GM19468 (cell line): ENCODE results near the gene RAB6B.

Experiments
- ATAC-seq: cut with Tn5 transposase; IDR thresholded peaks from one replicate; pipeline ENCODE4 v1.9.1; 2021; ENCODE audit warnings: mild to moderate bottlenecking, moderate library complexity, moderate number of reproducible peaks; ENCODE audit not compliant: unreplicated experiment; ENCODE audit errors: extremely low read depth

Gene RAB6B

GRCh38 chr3:133882986-133883586, 12.6 kb downstream of the RAB6B start:
- ATAC-seq: no peak

- no peak for ATAC-seq
Measured at GRCh38 chr3:133881939-133882825, 13.5 kb downstream of the RAB6B start.

DNA sequence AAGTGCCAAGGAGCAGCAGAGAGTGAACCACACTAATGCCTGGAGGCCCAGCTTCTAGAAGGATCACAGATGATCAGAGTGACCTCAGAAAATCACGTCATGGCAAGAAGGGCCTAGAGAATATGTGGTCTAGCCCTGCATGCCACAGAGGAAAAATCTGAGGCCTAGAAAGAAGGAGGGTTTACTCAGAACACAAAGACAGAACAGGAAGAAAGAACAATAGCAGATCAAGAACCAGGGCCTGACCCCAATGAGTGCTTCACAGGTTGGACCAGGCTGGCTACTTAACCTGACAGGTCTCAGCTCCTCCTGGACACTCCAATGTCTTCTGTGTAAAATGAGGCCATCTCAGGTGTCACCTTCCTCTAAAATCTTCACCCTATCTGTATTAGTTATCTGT, 14.2 kb downstream of the RAB6B start:
- ATAC-seq: no peak

- ATAC-seq: no peak
Measured at GRCh38 chr3:133880886-133881455, 14.7 kb downstream of the RAB6B start.

DNA sequence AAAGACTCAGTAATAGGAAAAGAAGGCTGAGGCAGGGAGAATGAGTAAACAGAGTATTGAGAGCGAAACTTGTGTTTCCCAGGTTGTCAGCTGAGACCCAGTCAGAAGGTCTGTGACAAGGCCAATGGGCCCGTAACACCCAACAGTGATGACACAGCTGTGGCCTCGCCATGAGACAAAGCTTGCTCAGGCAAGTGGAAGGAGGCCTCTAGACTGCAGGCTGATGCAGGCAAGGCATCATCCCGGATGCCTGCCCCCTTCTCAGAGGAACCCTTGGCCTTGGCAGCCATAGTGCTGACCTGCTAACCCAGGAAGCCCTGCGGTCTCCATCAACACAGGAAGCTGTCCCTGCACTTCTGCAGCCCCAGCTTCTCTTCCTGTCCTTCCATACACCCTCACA, 15.4 kb downstream of the RAB6B start:
- no peak for ATAC-seq

GRCh38 chr3:133878518-133878917, 17.2 kb downstream of the RAB6B start:
- ATAC-seq: no peak

GRCh38 chr3:133877221-133877620, 18.5 kb downstream of the RAB6B start:
- ATAC-seq: no peak

DNA sequence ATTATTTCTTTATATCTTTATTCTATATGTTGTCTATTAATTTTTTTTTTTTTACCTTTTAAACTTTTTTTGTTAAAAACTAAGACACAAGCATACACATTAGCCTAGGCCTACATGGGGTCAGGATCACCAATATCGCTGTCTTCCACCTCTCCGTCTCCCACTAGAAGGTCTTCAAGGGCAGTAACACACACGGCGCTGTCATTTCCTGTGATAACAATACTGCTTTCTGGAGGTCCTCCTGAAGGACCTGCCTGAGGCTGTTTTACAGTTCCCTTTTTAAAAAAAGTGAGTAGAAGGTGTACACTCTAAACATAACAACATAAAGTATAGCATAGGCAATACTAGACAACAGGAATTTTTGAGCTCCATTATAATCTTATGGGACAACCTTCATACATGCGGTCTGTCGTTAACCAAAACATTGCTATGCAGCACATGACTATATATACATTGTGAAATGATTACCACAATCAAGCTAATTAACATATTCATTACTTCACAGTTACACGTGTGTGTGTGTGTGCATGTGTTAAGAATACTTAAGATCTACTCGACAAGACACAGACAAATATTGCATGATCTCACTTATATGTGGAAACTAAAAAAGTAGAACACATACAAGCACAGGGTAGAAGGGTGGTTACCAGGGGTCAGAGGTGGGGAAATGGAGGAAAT, 20.8 kb downstream of the RAB6B start:
- no peak for ATAC-seq

DNA sequence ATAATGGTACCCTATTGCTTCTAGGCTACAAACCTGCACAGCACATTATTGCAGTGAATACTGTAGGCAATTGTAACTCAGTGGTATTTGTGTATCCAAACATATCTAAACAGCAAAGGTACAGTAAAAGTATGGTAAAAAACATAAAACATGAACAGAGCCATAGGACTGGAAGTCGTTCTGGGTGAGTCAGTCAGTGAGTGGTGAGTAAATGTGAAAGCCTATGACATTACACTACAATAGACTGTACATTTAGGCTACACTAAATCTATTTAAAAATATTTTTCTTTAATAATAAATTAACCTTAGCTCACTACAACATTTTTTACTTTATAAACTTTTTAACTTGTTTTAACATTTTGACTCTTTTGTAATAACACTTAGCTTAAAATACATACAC, 21.3 kb downstream of the RAB6B start:
- no peak for ATAC-seq

DNA sequence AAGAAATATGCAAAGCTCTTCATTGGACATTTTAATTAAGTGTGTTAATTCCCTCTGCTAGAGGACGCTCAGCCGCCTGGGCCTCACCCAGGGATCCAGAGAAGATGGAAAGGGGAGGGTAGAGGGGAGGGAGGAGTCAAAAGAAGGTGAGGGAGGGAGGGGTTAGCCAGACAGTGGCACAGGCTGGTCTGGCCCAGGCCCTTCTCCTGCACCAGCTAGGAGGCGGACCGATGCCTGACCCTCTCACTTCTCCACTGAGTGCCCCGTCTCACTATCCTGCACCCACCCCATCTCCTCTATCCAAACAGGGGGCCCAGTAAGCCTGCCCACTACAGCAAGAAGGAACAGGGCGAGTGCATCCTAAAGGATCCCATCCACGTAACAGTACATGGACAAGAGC, 22.9 kb downstream of the RAB6B start:
- ATAC-seq: no peak

- no peak for ATAC-seq
Measured at GRCh38 chr3:133872161-133872560, 23.5 kb downstream of the RAB6B start.

DNA sequence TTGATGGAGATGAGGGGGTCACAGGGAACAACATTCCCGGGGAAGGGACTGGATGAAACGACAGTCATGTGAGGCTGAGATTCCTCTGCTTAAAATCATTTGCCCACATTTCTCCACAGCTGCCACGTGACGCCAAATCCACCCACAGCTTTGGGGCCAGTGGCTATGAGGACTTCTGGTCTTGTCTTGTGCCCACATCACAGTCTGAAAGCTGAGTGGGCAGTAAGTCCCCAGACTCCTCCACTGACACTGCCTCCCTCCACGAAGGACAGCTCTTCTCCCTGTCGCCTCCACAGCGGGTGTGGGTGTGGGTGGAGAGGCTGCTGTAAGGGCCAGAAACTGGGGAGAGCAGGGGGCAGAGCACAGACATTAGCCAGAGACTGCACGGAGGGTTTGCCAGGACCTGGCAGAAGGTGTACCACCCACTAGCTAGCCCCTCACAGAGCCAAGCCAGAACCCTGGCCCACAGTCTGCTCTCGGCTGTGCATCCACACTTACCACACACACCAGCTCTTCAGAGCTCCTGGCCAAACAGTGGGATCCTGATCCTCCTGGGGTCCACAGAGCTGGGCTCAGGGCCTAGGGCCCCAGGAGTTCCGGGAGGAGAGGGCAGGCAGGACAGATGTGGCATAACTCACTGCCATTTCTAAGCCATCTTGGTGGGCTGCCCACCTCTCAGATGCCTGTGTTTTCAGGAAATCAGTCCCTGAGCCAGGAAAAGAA, 24.2 kb downstream of the RAB6B start:
- ATAC-seq: no peak

- ATAC-seq: no peak
Measured at GRCh38 chr3:133870822-133871221, 24.9 kb downstream of the RAB6B start.

- ATAC-seq: no peak
Measured at GRCh38 chr3:133869586-133869985, 26.1 kb downstream of the RAB6B start.

DNA sequence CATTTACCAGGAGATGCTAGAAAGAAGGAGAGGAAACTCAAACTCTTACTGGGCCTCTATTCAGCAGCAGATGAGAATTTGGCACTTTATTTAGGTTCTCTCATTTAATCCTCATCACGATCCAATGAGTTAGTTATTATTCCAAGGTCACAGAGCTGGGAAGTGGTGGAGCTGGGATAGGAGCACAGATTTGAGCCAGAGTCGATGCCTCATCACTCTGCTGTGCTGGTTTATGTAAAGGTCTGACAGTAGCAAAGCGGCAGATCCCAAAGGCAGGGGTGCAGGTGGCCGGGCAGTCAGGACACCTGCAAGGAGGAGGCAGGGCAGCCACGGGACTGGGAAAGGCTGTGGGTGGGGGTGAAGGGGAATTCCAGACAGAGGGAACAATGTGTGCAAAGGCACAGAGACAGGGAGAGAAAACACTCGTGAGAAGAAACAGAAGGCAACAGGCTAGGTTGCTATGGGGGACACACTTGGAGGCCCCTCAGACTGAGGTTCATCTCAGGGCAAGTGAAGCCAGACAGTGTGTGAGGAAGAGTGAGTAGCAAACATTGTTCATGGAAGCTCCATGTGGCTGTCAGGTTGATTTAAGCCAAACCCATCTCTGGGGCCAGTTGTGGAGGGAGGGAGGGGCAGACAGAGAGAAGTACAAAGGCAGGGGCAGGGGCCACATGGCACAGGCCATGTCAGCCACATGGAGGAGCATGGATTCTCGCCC, 26.8 kb downstream of the RAB6B start:
- no peak for ATAC-seq

- ATAC-seq: no peak
Measured at GRCh38 chr3:133868186-133868585, 27.5 kb downstream of the RAB6B start.

DNA sequence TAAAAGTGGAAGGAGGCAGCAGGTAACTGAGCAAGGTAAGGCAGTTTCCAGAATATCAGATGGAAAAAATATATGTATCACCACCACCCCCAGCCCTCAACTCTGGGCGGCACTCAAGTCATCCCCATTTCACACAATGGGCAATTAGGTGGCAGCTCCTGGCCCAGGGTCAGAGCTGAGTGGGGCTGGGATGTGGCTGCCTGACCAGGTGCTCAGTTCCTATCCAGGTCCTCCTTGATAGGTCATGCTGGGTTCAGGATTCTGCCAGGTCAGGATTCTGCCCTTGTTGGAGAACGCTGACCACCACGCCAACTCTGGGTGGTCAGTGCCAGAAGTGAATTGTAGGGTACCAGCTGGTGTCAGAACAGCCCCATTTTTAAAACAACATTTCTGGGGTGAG, 29.5 kb downstream of the RAB6B start:
- no peak for ATAC-seq

DNA sequence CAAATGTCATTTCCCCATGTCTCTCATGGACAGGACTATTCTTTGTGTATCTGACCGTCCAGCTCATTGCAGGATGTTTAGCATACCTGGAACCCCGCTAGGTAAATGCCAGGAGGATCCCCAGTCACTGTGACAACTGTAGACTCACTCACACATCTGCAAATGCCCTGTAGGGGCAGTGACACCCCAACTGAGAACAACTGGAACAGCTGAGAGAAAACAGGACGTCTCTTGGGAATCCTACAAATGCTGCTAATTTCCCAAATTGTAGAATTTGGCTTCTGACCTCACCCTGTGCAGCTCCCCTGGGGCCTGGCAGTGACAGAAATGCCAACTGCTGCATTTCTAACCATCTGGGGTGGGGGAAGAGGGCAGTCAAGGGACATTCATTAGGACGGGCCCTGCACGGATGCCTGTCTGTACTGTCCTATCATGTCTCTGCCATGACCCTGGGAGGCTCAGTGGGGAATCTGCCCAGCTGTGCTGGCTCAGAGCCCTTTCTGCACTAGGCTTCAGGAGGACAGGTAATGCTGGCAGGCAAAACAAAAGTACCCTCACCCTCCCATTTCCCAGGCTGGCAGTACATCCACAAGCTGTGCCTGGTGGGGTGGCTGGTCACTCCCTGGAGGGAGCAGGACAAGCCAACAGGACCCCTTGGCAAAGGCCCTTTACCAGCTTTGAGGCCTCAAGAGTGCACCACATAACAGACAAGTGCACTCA, 30.4 kb downstream of the RAB6B start:
- no peak for ATAC-seq

DNA sequence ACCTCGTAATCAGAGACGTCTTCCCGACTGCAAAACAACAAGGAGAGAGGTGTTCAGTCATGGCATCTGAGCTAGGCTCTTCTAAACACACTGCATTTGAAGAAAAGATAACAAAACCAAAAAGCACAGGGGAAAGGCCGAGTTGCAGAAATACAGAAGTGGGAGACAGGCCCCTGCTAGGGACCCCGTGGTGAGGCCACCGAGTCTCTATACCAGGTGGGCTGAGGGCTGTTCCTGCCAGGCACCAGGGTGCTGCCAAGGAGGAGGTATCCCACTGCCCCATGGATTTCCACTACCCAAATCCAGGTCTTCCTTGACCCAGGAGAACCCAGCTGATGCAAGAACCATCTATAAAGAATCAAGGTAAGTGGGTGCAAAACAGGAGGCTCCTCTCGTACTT, 31.1 kb downstream of the RAB6B start:
- no peak for ATAC-seq
